GM12878 (cell line): Measurements from ENCODE around the gene ATCAY. TPM values are rescaled to one million over a fixed set of nuclear protein-coding genes. Genes with fewer than 3 reads are reported as not detected.
"Not testable (repeated sequence)": the region's sequence is repeated elsewhere in the genome, so short reads cannot be mapped to it uniquely, and the experiment has no call there.

Experiments used
- ATAC-seq: fragments of 200-7000 bp; cut with Tn5 transposase; 3 replicates; pipeline ENCODE4 v1.9.1; 2020; ENCODE audit warnings: mild to moderate bottlenecking, moderate library complexity
- BruUV-seq: library from RNA; stranded (reverse); fragments of 400-500 nt; replicated peaks from 2 replicates; lab custom pipeline; 2021; lab: Mats Ljungman, UMichigan
- CTCF ChIA-PET: fragments of 300-600 bp; sonication (Branson Sonifier 250); formaldehyde crosslinking; extraction: SDS; loops from one replicate; lab custom pipeline; 2021; ENCODE audit warnings: inconsistent platforms; lab: Yijun Ruan, JAX
- POLR2A ChIA-PET: fragments of 350-600 bp; formaldehyde crosslinking; extraction: SDS; loops from one replicate; lab custom pipeline; 2021; ENCODE audit warnings: inconsistent platforms; lab: Charles Lee
- RAD21 ChIA-PET: fragments of 300-600 bp; sonication (Branson Sonifier 250); formaldehyde crosslinking; loops from one replicate; lab custom pipeline; 2023; ENCODE audit warnings: antibody characterized with exemption; ENCODE audit not compliant: unreplicated experiment; lab: Charles Lee
- SMC1A ChIA-PET: fragments of 300-600 bp; sonication (Branson Sonifier 250); formaldehyde crosslinking; loops from one replicate; lab custom pipeline; 2023; ENCODE audit not compliant: unreplicated experiment, uncharacterized antibody; lab: Charles Lee
- DNase-seq: peaks from one replicate; pipeline ENCODE4 v3.0.0-alpha.2; 2011; ENCODE audit warnings: low read depth, low spot score
- FAIRE-seq: peaks from 3 replicates; lab custom pipeline; 2011; peaks lifted over from hg19 to GRCh38; lab: Jason Lieb, UNC
- H2AFZ ChIP-seq: 2 replicates; pipeline ENCODE4 v1.6.0; 2011; ENCODE audit warnings: low read depth, low read length, control low read depth; ENCODE audit not compliant: control insufficient read depth
- H3K27ac ChIP-seq: 2 replicates; pipeline ENCODE4 v1.5.1; 2011; ENCODE audit warnings: control low read depth; ENCODE audit not compliant: control insufficient read depth, insufficient read depth
- H3K27me3 ChIP-seq, 2 experiments: replicated peaks in 1 of 2; 2 replicates each; pipeline versions ENCODE4 v1.6.0 to v1.6.1; 2011; ENCODE audit warnings: low read length in 1 of 2; ENCODE audit not compliant: control insufficient read depth in 2 of 2, insufficient read depth in 2 of 2
- H3K36me3 ChIP-seq, 2 experiments: 2 replicates each; pipeline ENCODE4 v1.5.1; 2011; ENCODE audit warnings: low read length in 1 of 2; ENCODE audit not compliant: control insufficient read depth in 2 of 2, insufficient read depth in 2 of 2
- H3K4me1 ChIP-seq: 2 replicates; pipeline ENCODE4 v1.6.1; 2011; ENCODE audit warnings: mild to moderate bottlenecking, low read length, moderate library complexity, mixed read lengths; ENCODE audit not compliant: control insufficient read depth, insufficient read depth
- H3K4me2 ChIP-seq: 2 replicates; pipeline ENCODE4 v1.6.0; 2011; ENCODE audit warnings: control low read depth; ENCODE audit not compliant: control insufficient read depth, insufficient read depth
- H3K4me3 ChIP-seq: fragments of 200-600 bp; sonication (generic); 2 replicates; pipeline ENCODE4 v1.5.1; 2016
- H3K79me2 ChIP-seq: 2 replicates; pipeline ENCODE4 v1.6.0; 2011; ENCODE audit warnings: low read length; ENCODE audit not compliant: control insufficient read depth, insufficient read depth
- H3K9ac ChIP-seq: 2 replicates; pipeline ENCODE4 v1.8.0; 2011; ENCODE audit warnings: low read length, control low read depth, mixed read lengths; ENCODE audit not compliant: control insufficient read depth, insufficient read depth
- H3K9me3 ChIP-seq: replicated peaks from 3 replicates; pipeline ENCODE4 v1.5.1; 2011; ENCODE audit warnings: mild to moderate bottlenecking, low read length; ENCODE audit not compliant: control insufficient read depth, insufficient read depth
- H4K20me1 ChIP-seq: 2 replicates; pipeline ENCODE4 v1.6.0; 2011; ENCODE audit not compliant: control insufficient read depth, insufficient read depth
- MEF2A ChIP-seq: IDR thresholded peaks from 2 replicates; pipeline ENCODE4 v1.6.1; 2011; ENCODE audit warnings: low read depth, mild to moderate bottlenecking, low read length, moderate library complexity; ENCODE audit not compliant: insufficient read depth
- RAD21 ChIP-seq: IDR thresholded peaks from 2 replicates; pipeline ENCODE4 v1.6.1; 2011; ENCODE audit warnings: mild to moderate bottlenecking, low read depth, low read length, moderate library complexity; ENCODE audit not compliant: insufficient read depth
- WGBS: methylation state at CpG from one replicate; pipeline ENCODE4 v1.1.6; 2016; ENCODE audit warnings: low lambda C conversion rate; ENCODE audit not compliant: insufficient replicate concordance, insufficient coverage; ENCODE audit errors: missing lambda C conversion rate; 5-methylcytosine and 5-hydroxymethylcytosine counted together
- in situ Hi-C: fragments of 300-500 bp; cut with MboI; formaldehyde crosslinking; loops from 9 replicates; pipeline ENCODE4 v1.14.3; 2018; ENCODE audit warnings: mixed read lengths
- intact Hi-C: fragments of 100-400 bp; cut with micrococcal nuclease; formaldehyde crosslinking; loops from one replicate; pipeline ENCODE4 v1.14.2; 2022; ENCODE audit not compliant: unreplicated experiment
- polyA plus RNA-seq, 11 experiments: library from polyadenylated mRNA; depleted of rRNA in 4 of 11; unstranded in 6 of 11; stranded (reverse) in 5 of 11; fragments of >200 nt; fragmentation: Nextera tagmentation in 4 of 11; fragmentation: Illumina TruSeq in 1 of 11; extraction: Ambion mirVana in 4 of 11; extraction: Trizol in 1 of 11; gene quantifications; 1 replicate in 1 of 11; 2 replicates in 10 of 11; pipeline versions ENCODE4 v1.2.1 to v1.2.3, GENCODE V29; 2011 to 2016; ENCODE audit warnings: inconsistent platforms in 2 of 11, missing spikeins in 2 of 11, low read depth in 1 of 11
- total RNA-seq, 4 experiments: library from RNA; depleted of rRNA in 3 of 4; stranded (reverse); fragments of >200 nt in 3 of 4; fragmentation: Illumina TruSeq in 1 of 4; extraction: Trizol in 1 of 4; gene quantifications; 2 replicates each; pipeline versions ENCODE4 v1.2.1 to v1.2.3, GENCODE V29; 2013 to 2021
- TF ChIP-seq, protein P1 (sequence below): fragments of 150-350 bp; IDR thresholded peaks from 2 replicates; pipeline ENCODE4 v1.6.1; 2016; ENCODE audit warnings: low read depth, low read length

ATCAY gene
- total and polyA plus RNA-seq, 10 of the 15 experiments (the other 5 are each of a cell fraction or from before 2014, with no cell fraction given), result under 0.01 to 0.04 (median 0.02) TPM; not detected in 4

DNA sequence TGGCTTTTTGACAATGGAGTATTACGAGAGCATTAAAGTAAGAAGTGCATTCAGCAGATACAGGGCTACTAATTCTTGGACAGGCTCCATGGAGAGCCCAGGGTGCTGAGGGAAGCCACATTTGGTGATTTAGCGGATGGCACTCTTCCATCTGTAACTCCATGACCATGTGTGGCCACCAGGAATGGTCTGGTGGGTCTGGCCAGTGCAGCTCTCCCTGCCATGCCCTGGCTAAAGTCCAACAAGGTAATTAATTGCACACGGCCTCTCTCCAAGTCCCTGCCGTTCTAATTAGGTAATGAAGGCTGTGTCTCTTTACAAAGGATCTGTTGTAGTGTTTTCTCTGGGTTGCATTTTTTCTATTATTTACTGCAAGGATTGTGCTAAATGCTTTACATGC, 7.3 kb upstream of the ATCAY start (continued):
- TF ChIP-seq RAD21, result no peak
- no peak for TF ChIP-seq MEF2A
- TF ChIP-seq, protein P1, sequence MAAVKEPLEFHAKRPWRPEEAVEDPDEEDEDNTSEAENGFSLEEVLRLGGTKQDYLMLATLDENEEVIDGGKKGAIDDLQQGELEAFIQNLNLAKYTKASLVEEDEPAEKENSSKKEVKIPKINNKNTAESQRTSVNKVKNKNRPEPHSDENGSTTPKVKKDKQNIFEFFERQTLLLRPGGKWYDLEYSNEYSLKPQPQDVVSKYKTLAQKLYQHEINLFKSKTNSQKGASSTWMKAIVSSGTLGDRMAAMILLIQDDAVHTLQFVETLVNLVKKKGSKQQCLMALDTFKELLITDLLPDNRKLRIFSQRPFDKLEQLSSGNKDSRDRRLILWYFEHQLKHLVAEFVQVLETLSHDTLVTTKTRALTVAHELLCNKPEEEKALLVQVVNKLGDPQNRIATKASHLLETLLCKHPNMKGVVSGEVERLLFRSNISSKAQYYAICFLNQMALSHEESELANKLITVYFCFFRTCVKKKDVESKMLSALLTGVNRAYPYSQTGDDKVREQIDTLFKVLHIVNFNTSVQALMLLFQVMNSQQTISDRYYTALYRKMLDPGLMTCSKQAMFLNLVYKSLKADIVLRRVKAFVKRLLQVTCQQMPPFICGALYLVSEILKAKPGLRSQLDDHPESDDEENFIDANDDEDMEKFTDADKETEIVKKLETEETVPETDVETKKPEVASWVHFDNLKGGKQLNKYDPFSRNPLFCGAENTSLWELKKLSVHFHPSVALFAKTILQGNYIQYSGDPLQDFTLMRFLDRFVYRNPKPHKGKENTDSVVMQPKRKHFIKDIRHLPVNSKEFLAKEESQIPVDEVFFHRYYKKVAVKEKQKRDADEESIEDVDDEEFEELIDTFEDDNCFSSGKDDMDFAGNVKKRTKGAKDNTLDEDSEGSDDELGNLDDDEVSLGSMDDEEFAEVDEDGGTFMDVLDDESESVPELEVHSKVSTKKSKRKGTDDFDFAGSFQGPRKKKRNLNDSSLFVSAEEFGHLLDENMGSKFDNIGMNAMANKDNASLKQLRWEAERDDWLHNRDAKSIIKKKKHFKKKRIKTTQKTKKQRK, result no peak
- TF ChIP-seq, all 136 proteins: peak for 0

DNA sequence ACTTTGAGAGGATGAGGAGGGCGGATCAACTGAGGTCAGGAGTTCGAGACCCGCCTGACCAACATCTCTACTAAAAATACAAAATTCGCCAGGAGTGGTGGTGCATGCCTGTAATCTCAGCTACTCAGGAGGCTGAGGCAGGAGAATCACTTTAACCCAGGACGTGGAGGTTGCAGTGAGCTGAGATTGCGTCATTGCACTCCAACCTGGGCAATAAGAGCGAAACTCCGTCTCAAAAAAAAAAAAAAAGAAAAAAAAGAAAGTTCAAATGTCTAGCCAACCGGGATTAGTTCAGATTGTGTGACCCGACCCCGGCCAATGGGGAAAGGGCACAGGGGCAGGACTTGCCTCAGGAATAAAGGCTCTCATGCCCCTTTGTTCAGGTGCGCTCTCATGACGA, 5.8 kb upstream of the ATCAY start:
- POLR2A ChIA-PET, intact Hi-C loops, ATAC-seq, FAIRE-seq, H2AFZ ChIP-seq, H3K79me2 ChIP-seq, H3K9ac ChIP-seq, SMC1A ChIA-PET, H3K4me3 ChIP-seq, H3K36me3 ChIP-seq, H3K9me3 ChIP-seq, H4K20me1 ChIP-seq, H3K27me3 ChIP-seq, in situ Hi-C loops, H3K27ac ChIP-seq, H3K4me1 ChIP-seq, H3K4me2 ChIP-seq, BruUV-seq, CTCF ChIA-PET, DNase-seq, RAD21 ChIA-PET: not testable (repeated sequence)
- WGBS, result 52% methylated on average over 10 of the region's 13 CpGs
